Activated T-helper 9 cell treated with anti-CD3 and anti-CD28 coated beads, Interleukin-2, amount 50 U/mL, for 16 hours (primary cell): Measurements from ENCODE around the gene RAB18.
"Not testable (repeated sequence)": the region's sequence is repeated elsewhere in the genome, so short reads cannot be mapped to it uniquely, and the experiment has no call there.

Source experiments
- DNase-seq: peaks from one replicate; pipeline ENCODE4 v3.0.0-alpha.2; 2020; ENCODE audit warnings: low read depth

RAB18 gene

GRCh38 chr10:27504808-27505460, 830 bp downstream of the RAB18 start:
- DNase-seq, result no peak

- not testable (repeated sequence) for DNase-seq
These were observed 1.4 kb downstream of the RAB18 start for GRCh38 chr10:27505537-27505936.

- no peak for DNase-seq
These were observed 2.2 kb downstream of the RAB18 start for GRCh38 chr10:27506280-27506679.

GRCh38 chr10:27512548-27512947, 8.4 kb downstream of the RAB18 start:
- DNase-seq, result no peak

GRCh38 chr10:27513451-27514191, 9.5 kb downstream of the RAB18 start:
- no peak for DNase-seq

- DNase-seq, result no peak
These were observed 10.1 kb downstream of the RAB18 start for GRCh38 chr10:27514243-27514642.

- DNase-seq, result no peak
These were observed 14.2 kb downstream of the RAB18 start for GRCh38 chr10:27518261-27518660.

- DNase-seq, result no peak
These were observed 21.7 kb downstream of the RAB18 start for GRCh38 chr10:27525819-27526218.

GRCh38 chr10:27526242-27526641, 22.1 kb downstream of the RAB18 start:
- no peak for DNase-seq

- DNase-seq, result no peak
These were observed 23.7 kb downstream of the RAB18 start for GRCh38 chr10:27527666-27528295.

GRCh38 chr10:27529010-27529783, 25.1 kb downstream of the RAB18 start:
- no peak for DNase-seq

GRCh38 chr10:27530477-27530876, 26.4 kb downstream of the RAB18 start:
- no peak for DNase-seq

- no peak for DNase-seq
These were observed 27.3 kb downstream of the RAB18 start for GRCh38 chr10:27531336-27531847.

- DNase-seq, result no peak
These were observed 30.1 kb downstream of the RAB18 start for GRCh38 chr10:27534161-27534700.

GRCh38 chr10:27535317-27535716, 31.2 kb downstream of the RAB18 start:
- DNase-seq, result no peak

- no peak for DNase-seq
These were observed 32.3 kb downstream of the RAB18 start for GRCh38 chr10:27536437-27536836.

GRCh38 chr10:27537166-27537565, 33.1 kb downstream of the RAB18 start:
- no peak for DNase-seq

- DNase-seq, result no peak
These were observed 33.7 kb downstream of the RAB18 start for GRCh38 chr10:27537787-27538186.

- DNase-seq, result no peak
These were observed 36.6 kb downstream of the RAB18 start for GRCh38 chr10:27540672-27541071.

GRCh38 chr10:27541796-27542729, 38.0 kb downstream of the RAB18 start:
- no peak for DNase-seq

GRCh38 chr10:27542812-27543211, 38.7 kb downstream of the RAB18 start:
- DNase-seq, result no peak
